Thoracic aorta (tissue), 2 donors: ENCODE data around the gene PXMP4. TPM values are rescaled to one million over a fixed set of nuclear protein-coding genes. Genes with fewer than 3 reads are reported as not detected.

Source experiments
- ATAC-seq: fragments of 150-250 bp; one replicate; pipeline ENCODE4 v1.8.0; 2017; ENCODE audit warnings: low read depth; ENCODE audit not compliant: insufficient number of reproducible peaks, low FRiP score
- DNase-seq: peaks from one replicate; pipeline ENCODE4 v3.0.0-alpha.2; 2020; ENCODE audit warnings: low spot score
- H3K27ac ChIP-seq, 2 donors: fragments of 200-600 bp; sonication (generic); 1 replicate in 1 of 2; 2 replicates in 1 of 2; pipeline ENCODE4 v1.5.1; 2016; ENCODE audit warnings: mild to moderate bottlenecking in 2 of 2, moderate library complexity in 2 of 2
- H3K27me3 ChIP-seq: fragments of 200-600 bp; sonication (generic); replicated peaks from 2 replicates; pipeline ENCODE4 v1.6.0; 2016; ENCODE audit warnings: mild to moderate bottlenecking; ENCODE audit not compliant: insufficient read depth
- H3K36me3 ChIP-seq: fragments of 200-600 bp; sonication (generic); one replicate; pipeline ENCODE4 v1.5.1; 2016
- H3K4me1 ChIP-seq, 2 donors: fragments of 200-600 bp; sonication (generic); 1 replicate in 1 of 2; 2 replicates in 1 of 2; pipeline versions ENCODE4 v1.5.1 to v1.6.0; 2016; ENCODE audit warnings: low read depth in 2 of 2, mild to moderate bottlenecking in 1 of 2; ENCODE audit not compliant: control insufficient read depth in 1 of 2
- H3K4me3 ChIP-seq: fragments of 200-600 bp; sonication (generic); 2 replicates; pipeline ENCODE4 v1.5.1; 2016; ENCODE audit warnings: mild to moderate bottlenecking
- H3K9me3 ChIP-seq: fragments of 200-600 bp; sonication (generic); 2 replicates; pipeline ENCODE4 v1.5.1; 2016
- CTCF ChIP-seq: fragments of 200-600 bp; sonication (generic); IDR thresholded peaks from one replicate; pipeline ENCODE4 v1.5.1; 2019; ENCODE audit warnings: antibody characterized with exemption
- total RNA-seq, 2 donors: library from RNA; depleted of rRNA; stranded (reverse); fragments of >200 nt; gene quantifications; one replicate each; pipeline versions ENCODE4 v1.1.0 to v1.2.3, GENCODE V29; 2016

PXMP4 gene
- total RNA-seq, 2 donors from 2014 or later: 3.3 to 4.1 TPM

GRCh38 chr20:33753143-33753542 is 33.0 kb upstream of the PXMP4 start:
- H3K9me3 ChIP-seq: no peaks in the 10 kb centered on the region
- no peak overlapping the region for H3K4me3 ChIP-seq
- DNase-seq (no peak), ATAC-seq (no peak)
- H3K36me3 ChIP-seq: peaks cover 12% of the 10 kb centered on the region
- no peaks in the 10 kb centered on the region for H3K4me1 ChIP-seq
- no peaks in the 10 kb centered on the region for H3K27me3 ChIP-seq
- no peak overlapping the region for H3K27ac ChIP-seq
- no peak for TF ChIP-seq CTCF

GRCh38 chr20:33751775-33752174 is 31.7 kb upstream of the PXMP4 start:
- Histone ChIP-seq H3K9me3 (no peaks in the 10 kb centered on the region), H3K36me3 (peaks cover 12% of the 10 kb centered on the region), H3K4me3 (no peak overlapping the region), H3K27me3 (no peaks in the 10 kb centered on the region), H3K4me1 (no peaks in the 10 kb centered on the region), H3K27ac (no peak overlapping the region)
- DNase-seq: no peak
- no peak for TF ChIP-seq CTCF
- no peak for ATAC-seq

- H3K9me3 ChIP-seq: no peaks in the 10 kb centered on the region
- no peak overlapping the region for H3K27ac ChIP-seq
- no peak for TF ChIP-seq CTCF
- no peak for ATAC-seq
- H3K4me1 ChIP-seq: no peaks in the 10 kb centered on the region
- H3K4me3 ChIP-seq: no peak overlapping the region
- no peaks in the 10 kb centered on the region for H3K27me3 ChIP-seq
- DNase-seq: no peak
- no peaks in the 10 kb centered on the region for H3K36me3 ChIP-seq
These were observed 26.4 kb upstream of the PXMP4 start for GRCh38 chr20:33746325-33746998.

- Histone ChIP-seq H3K4me3 (no peak overlapping the region), H3K4me1 (no peaks in the 10 kb centered on the region), H3K27me3 (no peaks in the 10 kb centered on the region), H3K9me3 (no peaks in the 10 kb centered on the region), H3K27ac (no peak overlapping the region), H3K36me3 (no peaks in the 10 kb centered on the region)
- DNase-seq (no peak), ATAC-seq (no peak)
- no peak for TF ChIP-seq CTCF
These were observed 24.8 kb upstream of the PXMP4 start for GRCh38 chr20:33744773-33745385.

GRCh38 chr20:33744181-33744580 is 24.1 kb upstream of the PXMP4 start:
- no peaks in the 10 kb centered on the region for H3K27me3 ChIP-seq
- no peaks in the 10 kb centered on the region for H3K4me1 ChIP-seq
- no peaks in the 10 kb centered on the region for H3K36me3 ChIP-seq
- no peak overlapping the region for H3K27ac ChIP-seq
- no peak overlapping the region for H3K4me3 ChIP-seq
- DNase-seq (no peak), ATAC-seq (no peak)
- no peaks in the 10 kb centered on the region for H3K9me3 ChIP-seq
- no peak for TF ChIP-seq CTCF
